Epithelial cell of prostate (primary cell): Measurements from ENCODE around the gene SYTL5.

ENCODE experiments used
- DNase-seq: peaks from one replicate; pipeline ENCODE4 v3.0.0-alpha.2; 2011; ENCODE audit warnings: low read depth, low spot score
- H3K27ac ChIP-seq: fragments of 450-650 bp; 2 replicates; pipeline ENCODE4 v1.5.1; 2017; ENCODE audit warnings: mild to moderate bottlenecking

SYTL5 gene

GRCh38 chrX:38127961-38128360 lies 121.6 kb downstream of the SYTL5 start:
- H3K27ac ChIP-seq = no peak overlapping the region
- no peak for DNase-seq

GRCh38 chrX:38129366-38129765 lies 123.0 kb downstream of the SYTL5 start:
- no peak overlapping the region for H3K27ac ChIP-seq
- DNase-seq = no peak

- DNase-seq = no peak
- no peak overlapping the region for H3K27ac ChIP-seq
These were observed 132.0 kb downstream of the SYTL5 start for GRCh38 chrX:38138157-38138891.

- no peak overlapping the region for H3K27ac ChIP-seq
- no peak for DNase-seq
These were observed 132.5 kb downstream of the SYTL5 start for GRCh38 chrX:38138900-38139299.

- no peak for DNase-seq
- H3K27ac ChIP-seq = no peak overlapping the region
These were observed 136.3 kb downstream of the SYTL5 start for GRCh38 chrX:38142610-38143009.

GRCh38 chrX:38149016-38149415 lies 142.7 kb downstream of the SYTL5 start:
- H3K27ac ChIP-seq = no peak overlapping the region
- no peak for DNase-seq

GRCh38 chrX:38150993-38151392 lies 144.6 kb downstream of the SYTL5 start:
- no peak for DNase-seq
- no peak overlapping the region for H3K27ac ChIP-seq

- H3K27ac ChIP-seq = no peak overlapping the region
- DNase-seq = no peak
These were observed 145.1 kb downstream of the SYTL5 start for GRCh38 chrX:38151441-38151840.

- no peak for DNase-seq
These were observed 148.0 kb downstream of the SYTL5 start for GRCh38 chrX:38154340-38154739.

GRCh38 chrX:38154818-38155217 lies 148.5 kb downstream of the SYTL5 start:
- no peak for DNase-seq
- no peak overlapping the region for H3K27ac ChIP-seq

More at GRCh38 chrX:38154340-38154739, 148.0 kb downstream of the SYTL5 start:
- H3K27ac ChIP-seq = no peak overlapping the region

GRCh38 chrX:38156838-38157237 lies 150.5 kb downstream of the SYTL5 start:
- no peak overlapping the region for H3K27ac ChIP-seq
- no peak for DNase-seq

- DNase-seq = no peak
- no peak overlapping the region for H3K27ac ChIP-seq
These were observed 156.8 kb downstream of the SYTL5 start for GRCh38 chrX:38163193-38163592.

GRCh38 chrX:38165023-38165422 lies 158.7 kb downstream of the SYTL5 start:
- H3K27ac ChIP-seq = no peak overlapping the region
- DNase-seq = no peak

- no peak overlapping the region for H3K27ac ChIP-seq
- DNase-seq = no peak
These were observed 160.2 kb downstream of the SYTL5 start for GRCh38 chrX:38166478-38167083.

- DNase-seq = no peak
- no peak overlapping the region for H3K27ac ChIP-seq
These were observed 164.2 kb downstream of the SYTL5 start for GRCh38 chrX:38170556-38170955.

GRCh38 chrX:38172596-38172995 lies 166.2 kb downstream of the SYTL5 start:
- H3K27ac ChIP-seq = no peak overlapping the region
- no peak for DNase-seq

GRCh38 chrX:38175139-38175538 lies 168.8 kb downstream of the SYTL5 start:
- peak; percentile 3 for DNase-seq

GRCh38 chrX:38178396-38178795 lies 172.0 kb downstream of the SYTL5 start:
- no peak for DNase-seq
- H3K27ac ChIP-seq = no peak overlapping the region

More at GRCh38 chrX:38175139-38175538, 168.8 kb downstream of the SYTL5 start:
- no peak overlapping the region for H3K27ac ChIP-seq
